GM12865 (cell line): Measurements from ENCODE around the gene ANKRD37.

Experiments used
- DNase-seq: peaks from one replicate; pipeline ENCODE4 v3.0.0; 2010; ENCODE audit warnings: low read depth
- H3K4me3 ChIP-seq: 2 replicates; pipeline ENCODE4 v1.5.1; 2011; ENCODE audit warnings: mild to moderate bottlenecking, low read depth, low read length, control low read depth
- CTCF ChIP-seq: IDR thresholded peaks from 2 replicates; pipeline ENCODE4 v1.5.1; 2011; ENCODE audit warnings: low read length, control low read depth, low read depth, inconsistent platforms; ENCODE audit not compliant: insufficient read depth; ENCODE audit errors: missing control alignments

The ANKRD37 gene

GRCh38 chr4:185408432-185408831 is 11.8 kb downstream of the ANKRD37 start:
- H3K4me3 ChIP-seq, result no peak overlapping the region
- no peak for TF ChIP-seq CTCF
- no peak for DNase-seq

GRCh38 chr4:185411849-185412248 is 15.2 kb downstream of the ANKRD37 start:
- TF ChIP-seq CTCF, result no peak
- H3K4me3 ChIP-seq, result no peak overlapping the region
- DNase-seq, result no peak

- no peak overlapping the region for H3K4me3 ChIP-seq
- no peak for DNase-seq
- TF ChIP-seq CTCF, result no peak
Measured at GRCh38 chr4:185412412-185412811, 15.8 kb downstream of the ANKRD37 start.

GRCh38 chr4:185416955-185417354 is 20.3 kb downstream of the ANKRD37 start:
- TF ChIP-seq CTCF, result no peak

GRCh38 chr4:185421366-185422124 is 24.9 kb downstream of the ANKRD37 start:
- no peak for TF ChIP-seq CTCF
- DNase-seq, result no peak
- H3K4me3 ChIP-seq, result no peak overlapping the region

More at GRCh38 chr4:185416955-185417354, 20.3 kb downstream of the ANKRD37 start:
- no peak for DNase-seq
- no peak overlapping the region for H3K4me3 ChIP-seq

GRCh38 chr4:185424905-185425646 is 28.4 kb downstream of the ANKRD37 start:
- no peak for TF ChIP-seq CTCF
- peak; percentile 38 for DNase-seq
- peak overlapping the region; percentile 78 for H3K4me3 ChIP-seq
